Endothelial cell of umbilical vein (primary cell): Measurements from ENCODE around the gene PSMB5. TPM values are rescaled to one million over a fixed set of nuclear protein-coding genes. Genes with fewer than 3 reads are reported as not detected.

Experiments used
- BruUV-seq: library from RNA; stranded (reverse); fragments of 400-500 nt; replicated peaks from 2 replicates; lab custom pipeline; 2021; lab: Mats Ljungman, UMichigan
- CTCF ChIA-PET: fragments of 300-600, 350-600 bp; sonication (Branson Sonifier 250); formaldehyde crosslinking; loops from one replicate; lab custom pipeline; 2021; ENCODE audit warnings: antibody characterized with exemption, inconsistent platforms; lab: Charles Lee
- POLR2A ChIA-PET: fragments of 300-600, 350-600 bp; sonication (Branson Sonifier 250); formaldehyde crosslinking; loops from one replicate; lab custom pipeline; 2021; ENCODE audit warnings: antibody characterized with exemption, inconsistent platforms; lab: Charles Lee
- DNase-seq: peaks from one replicate; pipeline ENCODE4 v3.0.0-alpha.2; 2011; ENCODE audit warnings: low read depth, low spot score
- FAIRE-seq: peaks from 2 replicates; lab custom pipeline; 2011; peaks lifted over from hg19 to GRCh38; lab: Jason Lieb, UNC
- H2AFZ ChIP-seq: 2 replicates; pipeline ENCODE4 v1.6.0; 2012; ENCODE audit warnings: low read depth, low read length, control low read depth, inconsistent platforms
- H3K27ac ChIP-seq: 2 replicates; pipeline ENCODE4 v1.5.1; 2011; ENCODE audit warnings: low read depth, mild to moderate bottlenecking, control low read depth, low read length, moderate library complexity; ENCODE audit not compliant: insufficient read depth
- H3K27me3 ChIP-seq, 2 experiments: 2 replicates each; pipeline versions ENCODE4 v1.6.0 to v1.6.1; 2011; ENCODE audit warnings: low read length in 2 of 2, mixed read lengths in 1 of 2; ENCODE audit not compliant: control insufficient read depth in 2 of 2, insufficient read depth in 2 of 2
- H3K36me3 ChIP-seq, 2 experiments: 2 replicates in 1 of 2; 3 replicates in 1 of 2; pipeline ENCODE4 v1.5.1; 2011; ENCODE audit warnings: low read length in 2 of 2, mild to moderate bottlenecking in 1 of 2, moderate library complexity in 1 of 2; ENCODE audit not compliant: control insufficient read depth in 2 of 2, insufficient read depth in 2 of 2; ENCODE audit errors: extremely low read depth in 1 of 2
- H3K4me1 ChIP-seq: 3 replicates; pipeline ENCODE4 v1.5.1; 2011; ENCODE audit warnings: mild to moderate bottlenecking, low read length; ENCODE audit not compliant: control insufficient read depth, insufficient read depth; ENCODE audit errors: extremely low read depth
- H3K4me2 ChIP-seq: 2 replicates; pipeline ENCODE4 v1.6.1; 2011; ENCODE audit warnings: low read length, control low read depth, mixed read lengths; ENCODE audit not compliant: insufficient read depth
- H3K4me3 ChIP-seq, 3 experiments: fragments of 200-600 bp in 1 of 3; sonication (generic), shearing (Covaris generic) in 1 of 3; replicated peaks in 1 of 3; 2 replicates each; pipeline ENCODE4 v1.5.1; 2011 to 2016; ENCODE audit warnings: control low read depth in 3 of 3, low read length in 3 of 3, mild to moderate bottlenecking in 2 of 3, inconsistent platforms in 1 of 3, low read depth in 1 of 3, moderate library complexity in 1 of 3; ENCODE audit not compliant: insufficient read depth in 1 of 3
- H3K79me2 ChIP-seq: 2 replicates; pipeline ENCODE4 v1.6.0; 2012; ENCODE audit warnings: low read length, inconsistent platforms; ENCODE audit not compliant: control insufficient read depth, insufficient read depth
- H3K9ac ChIP-seq: replicated peaks from 2 replicates; pipeline ENCODE3; 2011; ENCODE audit warnings: low read length, control low read depth; ENCODE audit not compliant: insufficient read depth; ENCODE audit errors: extremely low read depth
- H3K9me1 ChIP-seq: replicated peaks from 3 replicates; pipeline ENCODE4 v1.6.0; 2011; ENCODE audit warnings: mild to moderate bottlenecking, low read length; ENCODE audit not compliant: control insufficient read depth, insufficient read depth; ENCODE audit errors: extremely low read depth
- H3K9me3 ChIP-seq: replicated peaks from 2 replicates; pipeline ENCODE4 v1.5.1; 2012; ENCODE audit warnings: low read length, inconsistent platforms; ENCODE audit not compliant: control insufficient read depth, insufficient read depth
- H4K20me1 ChIP-seq: replicated peaks from 2 replicates; pipeline ENCODE3; 2011; ENCODE audit warnings: mild to moderate bottlenecking, low read length; ENCODE audit not compliant: control insufficient read depth, insufficient read depth; ENCODE audit errors: extremely low read depth
- CTCF ChIP-seq, 2 donors: IDR thresholded peaks; 1 replicate in 1 of 2; 2 replicates in 1 of 2; pipeline ENCODE4 v1.5.1; 2011; ENCODE audit warnings: low read length in 2 of 2, mild to moderate bottlenecking in 2 of 2, moderate library complexity in 2 of 2, control low read depth in 1 of 2, inconsistent platforms in 1 of 2, low read depth in 1 of 2; ENCODE audit not compliant: insufficient read depth in 1 of 2; ENCODE audit errors: extremely low read depth in 1 of 2
- EZH2 ChIP-seq: IDR thresholded peaks from 2 replicates; pipeline ENCODE4 v1.6.1; 2012; ENCODE audit warnings: borderline replicate concordance, low read depth, mild to moderate bottlenecking, moderate library complexity, low read length, inconsistent platforms; ENCODE audit not compliant: severe bottlenecking
- FOS ChIP-seq: IDR thresholded peaks from 2 replicates; pipeline ENCODE4 v1.6.1; 2011; ENCODE audit warnings: mild to moderate bottlenecking, low read length, moderate library complexity, borderline replicate concordance; ENCODE audit not compliant: insufficient read depth
- GATA2 ChIP-seq: IDR thresholded peaks from 2 replicates; pipeline ENCODE4 v1.7.0; 2011; ENCODE audit warnings: low read depth, mild to moderate bottlenecking, moderate library complexity, mixed read lengths, low read length; ENCODE audit not compliant: insufficient read length, insufficient read depth
- JUN ChIP-seq: IDR thresholded peaks from 2 replicates; pipeline ENCODE4 v1.6.1; 2011; ENCODE audit warnings: borderline replicate concordance, low read depth; ENCODE audit not compliant: insufficient read length, insufficient read depth
- MAX ChIP-seq: IDR thresholded peaks from 2 replicates; pipeline ENCODE4 v1.6.1; 2011; ENCODE audit not compliant: insufficient read depth, insufficient read length
- MYC ChIP-seq: IDR thresholded peaks from one replicate; pipeline ENCODE4 v1.6.1; 2011; ENCODE audit warnings: mild to moderate bottlenecking, low read depth, low read length
- POLR2A ChIP-seq: IDR thresholded peaks from 2 replicates; pipeline ENCODE4 v1.6.1; 2012; ENCODE audit warnings: low read depth, mild to moderate bottlenecking, control low read depth, low read length
- POLR2AphosphoS5 ChIP-seq: IDR thresholded peaks from 2 replicates; pipeline ENCODE4 v1.6.1; 2012; ENCODE audit warnings: low read depth, mild to moderate bottlenecking, control low read depth, low read length, moderate library complexity; ENCODE audit not compliant: insufficient read depth
- dilution Hi-C: fragments of 300-500 bp; cut with MboI; formaldehyde crosslinking; loops from one replicate; pipeline ENCODE4 v1.15.0; 2019; ENCODE audit warnings: low sequenced_read_pairs; ENCODE audit not compliant: extremely low pct_ligation_motif_present
- intact Hi-C: fragments of 100-400 bp; cut with micrococcal nuclease; formaldehyde crosslinking; loops from one replicate; pipeline ENCODE4 v1.10.0; 2022
- polyA plus RNA-seq, 4 experiments: library from polyadenylated mRNA; depleted of rRNA in 3 of 4; stranded (reverse) in 3 of 4; unstranded in 1 of 4; fragments of >200 nt; gene quantifications; 2 replicates each; pipeline versions ENCODE4 v1.2.1 to v1.2.3, GENCODE V29; 2011 to 2012; ENCODE audit warnings: missing spikeins in 1 of 4
- total RNA-seq: library from RNA; stranded (reverse); gene quantifications from 2 replicates; pipeline ENCODE4 v1.2.3, GENCODE V29; 2021

Gene PSMB5
- total and polyA plus RNA-seq, 2 donors (not counting 3 experiments of a cell fraction or from before 2014, with no cell fraction given): 236 to 464 TPM

- CTCF ChIA-PET: interaction anchor here (1.3 to 5.5 kb wide), 3 partner anchors 18 to 44 kb away, joined by 4 to 27 read pairs (median 17); partner anchors contain the start of gene CDH24
- no peaks in the 10 kb centered on the region for H3K9me3 ChIP-seq
- intact Hi-C loops: no loop called here
- DNase-seq (no peak), FAIRE-seq (peak; percentile 12)
- H3K36me3 ChIP-seq: no peaks in the 10 kb centered on the region
- no peak overlapping the region for H3K4me2 ChIP-seq
- POLR2A ChIA-PET: no interaction called here
- TF ChIP-seq POLR2AphosphoS5: no peak
- no peak for TF ChIP-seq GATA2
- no peak for TF ChIP-seq FOS
- TF ChIP-seq EZH2: no peak
- TF ChIP-seq CTCF (IDR thresholded peaks at IDR 0.05; ENCODE audit: extremely low read depth in 1 of 2, insufficient read depth in 1 of 2, low read depth in 1 of 2, low read length in 2 of 2): no peak
- no peak for TF ChIP-seq MAX
- TF ChIP-seq MYC: no peak
- TF ChIP-seq POLR2A: no peak
- TF ChIP-seq JUN: no peak
- H3K4me1 ChIP-seq: peaks cover 11% of the 10 kb centered on the region
- H3K9me1 ChIP-seq: no peaks in the 10 kb centered on the region
- no peak overlapping the region for H3K9ac ChIP-seq
- no peaks in the 10 kb centered on the region for H3K79me2 ChIP-seq
- no peaks in the 10 kb centered on the region for H4K20me1 ChIP-seq
- no peak overlapping the region for H3K27ac ChIP-seq
- H3K4me3 ChIP-seq: no peak overlapping the region
- BruUV-seq: no TSS peak
- no peak overlapping the region for H2AFZ ChIP-seq
- H3K27me3 ChIP-seq: no peaks in the 10 kb centered on the region
- dilution Hi-C loops: no loop called here
These were observed 21.5 kb downstream of the PSMB5 start for GRCh38 chr14:23013054-23013748.
